Measurements from ENCODE around the gene RANBP17. TPM values are rescaled to one million over a fixed set of nuclear protein-coding genes. Genes with fewer than 3 reads are reported as not detected.

RANBP17 gene
- total and polyA plus RNA-seq, 9 of the 15 experiments (the other 6 are each of a cell fraction or from before 2014, with no cell fraction given): not detected

GRCh38 chr5:171312129-171312974 lies 450.5 kb downstream of the RANBP17 start:
- POLR2A ChIA-PET: no interaction called here

More at GRCh38 chr5:171312129-171312974, 450.5 kb downstream of the RANBP17 start:
- no peak for DNase-seq (ENCODE audit: extremely low read depth in 1 of 4, low spot score in 3 of 4)
- no TSS peak for BruUV-seq (replicated peaks)
- FAIRE-seq: no peak
- TF ChIP-seq CREB1 (IDR thresholded peaks at IDR 0.05): peak; percentile 85
- TF ChIP-seq CREB1 (CRISPR knock-in tag; IDR thresholded peaks at IDR 0.05): peak; percentile 51; the same call in 1 of the 2 replicates
- TF ChIP-seq ATF1 (CRISPR knock-in tag; IDR thresholded peaks at IDR 0.05): no peak
- peak; percentile 93 for TF ChIP-seq ATF1 (tag; IDR thresholded peaks at IDR 0.05)
- TF ChIP-seq TEAD2 (tag; IDR thresholded peaks at IDR 0.05): no peak
- TF ChIP-seq ATF3 (IDR thresholded peaks at IDR 0.05): peak; percentile 21; the same call in 1 of the 2 replicates
- no peak for TF ChIP-seq ATF3 (CRISPR knock-in tag; conservative IDR thresholded peaks at IDR 0.05)
- TF ChIP-seq, protein P1, sequence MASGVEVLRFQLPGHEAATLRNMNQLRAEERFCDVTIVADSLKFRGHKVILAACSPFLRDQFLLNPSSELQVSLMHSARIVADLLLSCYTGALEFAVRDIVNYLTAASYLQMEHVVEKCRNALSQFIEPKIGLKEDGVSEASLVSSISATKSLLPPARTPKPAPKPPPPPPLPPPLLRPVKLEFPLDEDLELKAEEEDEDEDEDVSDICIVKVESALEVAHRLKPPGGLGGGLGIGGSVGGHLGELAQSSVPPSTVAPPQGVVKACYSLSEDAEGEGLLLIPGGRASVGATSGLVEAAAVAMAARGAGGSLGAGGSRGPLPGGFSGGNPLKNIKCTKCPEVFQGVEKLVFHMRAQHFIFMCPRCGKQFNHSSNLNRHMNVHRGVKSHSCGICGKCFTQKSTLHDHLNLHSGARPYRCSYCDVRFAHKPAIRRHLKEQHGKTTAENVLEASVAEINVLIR (CRISPR knock-in tag; IDR thresholded peaks at IDR 0.05): peak; percentile 33; the same call in 1 of the 2 replicates
- TF ChIP-seq ZKSCAN3 (CRISPR knock-in tag; IDR thresholded peaks at IDR 0.05): no peak
- peak; percentile 82 for TF ChIP-seq CREM (IDR thresholded peaks at IDR 0.05; ENCODE audit: low read depth)
- no peak overlapping the region for H3K4me2 ChIP-seq (ENCODE audit: insufficient read depth, low read length)
- no peak for ATAC-seq
- H3K27me3 ChIP-seq (ENCODE audit: control insufficient read depth in 2 of 2, insufficient read depth in 2 of 2, low read length in 2 of 2): peaks cover 7 to 45% of the 10 kb centered on the region in 2 experiments; a peak in 3 of 5 replicates
- no peak overlapping the region for H3K4me3 ChIP-seq
- no peaks in the 10 kb centered on the region for H3K9me1 ChIP-seq (ENCODE audit: control insufficient read depth, insufficient read depth, low read length)
- CTCF ChIA-PET (ENCODE audit: low intra/inter-chr PET ratio): no interaction called here
- WGBS (ENCODE audit: insufficient coverage, low coverage, missing lambda C conversion rate): 51% methylated on average over 53 of the region's 74 CpGs
- in situ Hi-C loops (cut with MboI) (no loop called here), intact Hi-C loops (cut with micrococcal nuclease) (no loop called here)
- no peaks in the 10 kb centered on the region for H3K36me3 ChIP-seq (ENCODE audit: control insufficient read depth, insufficient read depth, low read length)
- H3K9me3 ChIP-seq (replicated peaks; ENCODE audit: control insufficient read depth, insufficient read depth, low read depth, low read length): no peaks in the 10 kb centered on the region
- H3K27ac ChIP-seq (ENCODE audit: extremely low read depth, low read depth, low read length): no peak overlapping the region
- no peak overlapping the region for H3K9ac ChIP-seq (ENCODE audit: insufficient read depth in 1 of 2, low read depth in 2 of 2, low read length in 2 of 2)
- peaks cover 0 to 12% of the 10 kb centered on the region in 2 experiments; a peak in 2 of 5 replicates for H3K4me1 ChIP-seq (replicated peaks in 1 of 2; ENCODE audit: control insufficient read depth in 2 of 2, insufficient read depth in 2 of 2, low read length in 2 of 2)
- no peak overlapping the region for H2AFZ ChIP-seq (ENCODE audit: low read depth, low read length)
- H3K79me2 ChIP-seq (ENCODE audit: control insufficient read depth, insufficient read depth, low read length): no peaks in the 10 kb centered on the region
- H4K20me1 ChIP-seq (replicated peaks; ENCODE audit: control insufficient read depth, insufficient read depth, low read length): no peaks in the 10 kb centered on the region

All from K562 (cell line).